HG02678 (cell line): ENCODE data around the gene PCNX3.

ENCODE experiments used
- ATAC-seq: cut with Tn5 transposase; IDR thresholded peaks from one replicate; pipeline ENCODE4 v1.9.1; 2021; ENCODE audit warnings: mild to moderate bottlenecking, moderate library complexity; ENCODE audit not compliant: unreplicated experiment

PCNX3 gene

GRCh38 chr11:65580031-65580692 lies 35.4 kb upstream of the PCNX3 start:
- ATAC-seq = no peak

DNA sequence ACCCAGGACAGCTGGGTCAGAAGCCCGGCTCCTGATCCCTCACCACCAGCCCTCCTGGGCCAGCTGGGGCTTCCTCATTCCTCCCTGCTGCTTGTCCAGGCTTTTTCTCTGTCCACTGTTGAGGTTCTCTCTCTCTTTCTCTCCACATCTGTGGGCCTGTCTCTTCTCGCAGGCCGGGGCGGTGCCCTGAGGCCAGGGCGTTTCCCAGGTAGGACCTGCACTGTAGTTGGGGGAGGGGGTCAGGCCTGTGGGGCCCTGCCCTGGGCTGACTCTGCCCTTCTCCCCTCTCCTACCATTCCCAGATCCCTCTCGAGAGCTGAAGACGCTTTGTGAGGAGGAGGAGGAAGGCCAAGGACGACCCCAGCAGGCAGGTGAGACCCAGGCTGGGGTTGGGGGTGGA lies 34.8 kb upstream of the PCNX3 start:
- no peak for ATAC-seq

DNA sequence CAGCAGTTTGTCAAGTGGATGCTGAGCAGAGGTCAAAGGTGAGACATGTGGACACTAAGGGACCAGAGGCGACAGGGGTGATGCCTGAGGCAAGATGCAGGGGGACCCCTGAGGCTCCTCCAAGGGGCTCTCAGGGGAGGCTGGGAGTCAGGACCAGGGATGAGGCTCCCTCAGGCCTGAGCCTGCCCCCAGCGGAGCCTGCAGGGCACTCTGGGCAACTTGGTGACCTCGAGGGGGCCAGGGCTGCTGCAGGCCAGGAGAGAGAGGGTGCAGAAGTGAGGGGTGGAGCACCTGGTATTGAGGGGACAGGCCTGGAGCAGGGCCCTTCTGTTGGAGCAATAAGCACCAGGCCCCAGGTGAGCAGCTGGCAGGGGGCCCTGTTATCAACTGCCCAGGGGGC lies 33.6 kb upstream of the PCNX3 start:
- no peak for ATAC-seq

DNA sequence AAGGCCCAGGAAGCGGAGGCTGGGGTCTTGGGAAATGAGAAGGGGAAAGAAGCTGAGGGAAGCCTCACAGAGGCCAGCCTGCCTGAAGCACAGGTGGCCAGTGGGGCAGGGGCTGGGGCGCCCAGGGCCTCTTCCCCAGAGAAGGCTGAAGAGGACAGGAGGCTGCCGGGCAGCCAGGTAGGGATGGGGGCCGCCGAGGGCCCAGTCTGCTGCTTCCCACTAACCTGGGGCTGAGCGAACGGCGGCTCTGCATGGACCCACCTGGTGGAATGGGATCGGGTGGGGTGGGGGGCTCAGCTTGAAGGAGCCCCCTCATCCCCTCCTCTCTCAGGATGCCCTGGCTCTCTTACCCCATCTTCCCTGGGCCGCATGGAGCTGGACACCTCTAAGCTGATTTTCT lies 32.0 kb upstream of the PCNX3 start:
- ATAC-seq = no peak

DNA sequence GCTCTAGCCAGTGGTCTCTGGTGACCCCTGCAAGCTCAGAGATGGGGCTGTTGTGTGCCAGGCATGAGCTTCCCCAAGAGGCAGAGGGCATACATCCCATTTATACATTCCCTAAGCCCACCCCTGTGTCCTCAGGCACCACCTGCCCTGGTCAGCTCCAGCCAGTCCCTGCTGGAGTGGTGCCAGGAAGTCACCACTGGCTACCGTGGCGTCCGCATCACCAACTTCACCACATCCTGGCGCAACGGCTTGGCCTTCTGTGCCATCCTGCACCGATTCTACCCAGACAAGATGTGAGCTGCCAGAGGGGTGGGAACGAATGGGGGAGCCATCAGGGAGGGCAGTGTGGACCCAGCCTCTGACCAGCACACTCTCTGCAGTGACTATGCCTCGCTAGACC lies 31.5 kb upstream of the PCNX3 start:
- ATAC-seq = no peak

DNA sequence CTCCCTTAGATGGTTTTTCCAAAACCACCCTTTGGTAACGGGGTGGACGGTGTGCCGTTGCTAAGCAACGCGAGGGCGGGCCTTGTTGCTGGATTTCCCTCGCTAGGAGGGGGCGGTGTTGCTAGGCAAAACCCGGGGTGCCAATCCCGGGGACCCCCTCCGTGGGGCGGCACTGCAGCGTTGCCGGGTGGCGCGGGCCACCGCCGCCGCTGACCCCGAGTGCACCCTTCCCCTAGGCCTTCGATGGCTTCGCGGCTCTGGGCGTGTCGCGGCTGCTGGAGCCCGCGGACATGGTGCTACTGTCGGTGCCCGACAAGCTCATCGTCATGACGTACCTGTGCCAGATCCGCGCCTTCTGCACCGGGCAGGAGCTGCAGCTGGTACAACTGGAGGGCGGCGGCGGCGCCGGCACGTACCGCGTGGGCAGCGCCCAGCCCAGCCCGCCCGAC lies 30.8 kb upstream of the PCNX3 start:
- no peak for ATAC-seq

- ATAC-seq = no peak
These were observed 30.0 kb upstream of the PCNX3 start for GRCh38 chr11:65585396-65586246.

GRCh38 chr11:65586247-65586630 lies 29.3 kb upstream of the PCNX3 start:
- no peak for ATAC-seq

- no peak for ATAC-seq
These were observed 28.9 kb upstream of the PCNX3 start for GRCh38 chr11:65586676-65587075.

DNA sequence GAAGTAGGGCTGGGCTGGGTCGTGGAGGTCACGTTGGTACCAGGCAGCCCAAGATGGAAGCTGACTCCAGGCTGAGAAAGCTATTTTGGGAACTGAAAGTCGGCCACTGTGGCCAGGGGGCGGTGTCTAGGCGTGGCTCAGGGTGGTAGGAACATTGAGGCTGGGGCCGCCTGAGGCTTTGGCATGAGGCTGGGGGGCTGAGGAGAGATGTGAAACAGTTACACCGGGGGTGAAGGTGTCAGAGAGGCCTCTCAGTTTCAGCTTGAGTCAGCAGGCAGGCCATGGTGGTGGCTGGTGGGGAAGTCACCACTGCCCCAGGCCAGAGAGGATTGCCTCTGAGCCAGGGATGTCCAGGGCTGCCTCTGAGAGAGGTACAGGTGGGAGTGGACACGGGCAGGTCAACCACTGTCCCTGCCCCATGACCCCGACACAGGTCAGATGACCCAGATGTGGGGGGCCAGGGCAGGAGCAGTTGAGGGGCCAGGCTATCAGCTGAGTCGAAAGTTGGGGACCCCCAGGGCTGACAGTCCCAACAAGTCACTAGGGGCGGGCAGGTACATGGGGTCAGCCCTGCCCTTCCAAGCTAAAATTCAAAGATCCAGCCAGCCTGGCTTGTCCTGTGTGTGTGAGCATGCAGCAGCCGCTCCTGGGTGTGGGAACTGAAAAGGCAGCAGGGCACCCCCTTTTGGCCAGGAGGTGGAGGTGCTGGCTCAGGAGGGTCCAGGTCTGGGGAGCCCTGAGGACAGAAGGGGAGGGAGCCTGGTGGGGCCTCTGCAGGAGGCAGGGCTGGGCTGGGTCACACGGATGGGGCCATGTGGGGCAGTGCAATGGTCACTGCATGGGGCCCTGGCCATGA lies 27.1 kb upstream of the PCNX3 start:
- ATAC-seq = peak; percentile 79

DNA sequence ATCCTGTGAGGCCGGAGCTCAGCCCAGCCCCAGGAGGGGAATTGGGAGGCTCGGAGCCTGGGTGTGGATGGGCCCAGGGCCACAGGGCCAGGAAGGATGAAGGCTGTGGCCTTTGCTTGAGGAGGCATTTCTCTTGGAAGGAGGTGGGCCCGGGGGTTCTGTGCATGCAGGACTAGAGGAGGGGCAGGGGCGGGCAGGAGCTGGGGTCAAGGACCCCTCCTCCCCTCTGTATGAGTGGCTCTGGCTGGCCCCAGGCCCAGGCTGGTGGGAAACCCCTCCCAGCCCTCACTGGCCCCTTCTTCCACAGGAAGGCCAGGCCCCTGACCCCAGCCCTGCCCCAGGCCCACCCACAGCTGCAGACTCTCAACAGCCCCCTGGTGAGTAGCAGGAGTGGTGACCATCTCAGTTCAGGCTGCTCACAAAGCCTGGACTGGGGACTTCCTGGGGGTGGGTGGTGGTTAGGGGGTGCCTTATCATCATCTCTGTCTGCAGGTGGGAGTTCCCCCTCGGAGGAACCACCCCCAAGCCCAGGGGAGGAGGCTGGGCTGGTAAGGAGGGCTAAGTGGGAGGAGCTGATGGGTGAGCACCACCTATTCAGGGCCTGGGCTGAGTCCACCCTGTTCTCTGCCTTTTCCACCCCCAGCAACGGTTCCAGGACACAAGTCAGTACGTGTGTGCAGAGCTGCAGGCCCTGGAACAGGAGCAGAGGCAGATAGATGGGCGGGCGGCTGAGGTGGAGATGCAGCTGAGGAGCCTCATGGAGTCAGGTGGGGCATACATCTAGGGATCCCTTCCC lies 25.9 kb upstream of the PCNX3 start:
- no peak for ATAC-seq

- no peak for ATAC-seq
These were observed 25.3 kb upstream of the PCNX3 start for GRCh38 chr11:65590240-65590738.

DNA sequence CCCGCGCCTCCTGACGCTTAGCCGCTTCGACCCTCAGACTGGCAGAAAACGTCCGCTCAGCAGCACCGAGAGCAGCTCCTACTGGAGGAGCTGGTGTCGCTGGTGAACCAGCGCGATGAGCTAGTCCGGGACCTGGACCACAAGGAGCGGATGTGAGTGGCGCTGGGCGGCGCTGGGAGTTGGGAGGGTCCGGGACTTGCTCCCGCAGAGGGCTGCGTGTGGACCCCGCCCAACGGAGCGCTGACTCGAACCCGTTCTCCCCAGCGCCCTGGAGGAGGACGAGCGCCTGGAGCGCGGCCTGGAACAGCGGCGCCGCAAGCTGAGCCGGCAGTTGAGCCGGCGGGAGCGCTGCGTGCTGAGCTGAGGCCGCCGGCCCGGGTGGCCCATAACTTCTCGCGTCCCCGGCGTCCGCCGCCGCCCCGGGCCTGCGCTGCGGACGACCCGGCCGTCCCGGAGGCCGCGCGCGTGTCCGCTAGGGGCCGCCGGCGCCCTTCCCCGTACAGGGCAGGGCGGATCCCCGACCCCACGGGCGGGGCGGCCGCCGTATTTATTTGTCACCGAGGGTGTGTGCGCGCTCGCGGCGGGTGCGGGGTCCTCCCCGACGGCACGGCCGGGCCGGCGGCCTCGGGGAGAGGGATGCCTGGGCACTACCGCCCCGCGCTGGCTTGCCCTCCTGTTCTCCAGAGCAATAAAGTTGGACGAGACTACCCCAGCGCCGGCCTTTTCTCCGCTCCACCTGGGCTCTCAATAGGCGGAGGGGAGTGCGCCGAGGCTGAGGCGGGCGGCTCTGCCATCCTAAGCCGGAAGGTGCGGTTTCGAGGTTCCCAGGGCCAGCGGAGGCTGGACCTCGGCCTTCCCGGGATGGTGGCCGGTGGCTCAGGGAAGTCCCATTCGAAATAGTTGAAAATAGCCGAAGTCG lies 23.4 kb upstream of the PCNX3 start:
- ATAC-seq = no peak

GRCh38 chr11:65592858-65593517 lies 22.6 kb upstream of the PCNX3 start:
- no peak for ATAC-seq

DNA sequence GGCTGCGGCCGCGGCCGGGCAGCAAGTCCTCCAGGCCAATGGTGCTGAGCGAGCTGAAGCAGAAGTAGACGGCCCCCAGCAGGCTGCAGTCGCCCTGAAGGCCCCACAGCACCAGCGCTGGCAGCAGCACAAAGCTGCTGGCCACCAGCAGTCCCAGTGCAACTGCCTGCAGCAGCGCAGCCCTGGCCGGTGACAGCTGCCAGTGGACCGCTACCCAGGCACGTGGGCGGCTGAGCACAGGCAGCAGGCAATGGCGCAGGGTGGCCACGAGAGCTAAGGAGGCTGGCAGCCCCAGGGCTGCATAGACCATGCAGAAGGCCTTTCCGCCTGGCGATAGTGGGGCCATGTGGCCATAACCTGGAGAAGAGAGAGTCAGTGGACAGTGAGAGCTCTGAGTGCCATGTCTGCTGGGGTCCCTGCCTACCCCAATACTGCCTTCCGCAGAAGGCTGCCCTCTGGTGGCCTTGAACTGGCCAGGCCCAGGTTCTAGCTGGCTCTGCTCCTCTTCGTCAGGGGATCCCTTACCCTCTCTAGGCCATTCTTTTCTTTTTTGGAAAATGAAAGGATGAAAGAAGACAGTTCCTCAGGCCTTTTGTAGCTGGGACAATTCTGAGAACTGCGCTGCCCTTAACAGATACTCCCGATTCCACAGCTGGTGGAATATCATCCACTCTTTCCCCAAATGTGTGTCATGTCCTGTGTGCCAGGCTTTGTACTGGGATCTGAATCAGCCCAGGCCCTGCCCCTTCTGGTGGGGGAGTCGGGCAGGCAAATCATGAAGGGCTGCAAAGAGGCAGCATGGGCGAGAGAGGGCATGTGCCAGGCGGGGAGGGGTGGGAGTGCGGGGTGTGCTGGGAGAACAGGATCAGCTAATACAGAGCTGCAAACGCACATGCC lies 21.8 kb upstream of the PCNX3 start:
- ATAC-seq = no peak

- ATAC-seq = no peak
These were observed 20.4 kb upstream of the PCNX3 start for GRCh38 chr11:65595131-65595530.

DNA sequence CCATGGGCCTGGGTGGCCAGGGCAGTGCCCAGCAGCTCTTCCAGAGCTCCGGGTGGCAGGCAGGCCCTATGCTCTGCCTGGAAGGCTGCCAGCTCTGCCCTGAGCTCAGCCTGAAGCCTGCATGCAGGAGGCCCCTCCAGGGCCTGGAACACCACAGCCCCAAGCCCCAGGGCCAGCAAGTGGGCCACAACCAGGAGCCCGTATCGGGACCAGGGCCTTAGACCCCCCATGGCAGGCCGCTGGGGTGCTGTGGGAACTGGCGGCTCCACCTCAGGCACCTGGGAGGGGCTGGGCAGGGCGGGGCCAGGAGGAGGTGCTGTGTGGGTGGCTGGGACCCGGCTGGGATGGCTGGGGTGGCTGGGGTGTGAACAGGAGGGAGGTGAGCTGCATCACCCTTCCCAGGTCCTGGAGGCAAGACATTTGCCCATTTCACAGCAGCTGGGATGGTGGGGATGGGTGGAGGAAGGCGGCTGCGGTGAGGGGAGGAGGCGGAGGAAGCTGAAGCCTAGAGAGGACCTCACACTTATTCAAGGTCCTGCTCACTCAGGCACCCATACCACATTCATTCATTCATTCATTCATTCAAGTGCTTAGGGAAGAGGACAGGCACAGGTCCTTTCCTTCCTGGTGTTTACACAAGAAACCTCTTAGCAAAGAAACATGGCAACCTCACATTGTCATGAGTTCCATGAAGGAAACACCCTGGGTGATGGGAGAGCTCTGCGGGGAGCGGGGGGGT lies 19.9 kb upstream of the PCNX3 start, which contains the start of gene KCNK7:
KCNK7 (minus strand) TSS at position 258 of the 739 bp plus-strand sequence; CDS start at position 230, 28 bp downstream.
- ATAC-seq = no peak
